SJSA1 (cell line): ENCODE results near the gene FSTL1. TPM values are rescaled to one million over a fixed set of nuclear protein-coding genes. Genes with fewer than 3 reads are reported as not detected.

ENCODE experiments used
- DNase-seq, 2 experiments: peaks; one replicate each; pipeline ENCODE4 v3.0.0-alpha.2; 2015 to 2020; ENCODE audit warnings: low spot score in 2 of 2, low read depth in 1 of 2
- H3K27ac ChIP-seq: fragments of 250-450 bp; sonication (Bioruptor Pico); 2 replicates; pipeline ENCODE4 v1.5.1; 2020; ENCODE audit warnings: mild to moderate bottlenecking, moderate library complexity
- H3K27me3 ChIP-seq: fragments of 250-450 bp; sonication (Bioruptor Pico); replicated peaks from 2 replicates; pipeline ENCODE4 v1.5.1; 2020; ENCODE audit warnings: mild to moderate bottlenecking, moderate library complexity
- H3K36me3 ChIP-seq: fragments of 250-450 bp; sonication (Bioruptor Pico); 2 replicates; pipeline ENCODE4 v1.5.1; 2020; ENCODE audit warnings: mild to moderate bottlenecking
- H3K4me1 ChIP-seq: fragments of 250-450 bp; sonication (Bioruptor Pico); replicated peaks from 2 replicates; pipeline ENCODE4 v1.6.1; 2021; ENCODE audit warnings: mild to moderate bottlenecking
- H3K4me3 ChIP-seq: fragments of 250-450 bp; sonication (Bioruptor Pico); 2 replicates; pipeline ENCODE4 v1.5.1; 2020; ENCODE audit warnings: mild to moderate bottlenecking
- H3K9me3 ChIP-seq: fragments of 250-450 bp; sonication (Bioruptor Pico); replicated peaks from 2 replicates; pipeline ENCODE4 v1.5.1; 2020; ENCODE audit warnings: mild to moderate bottlenecking
- total RNA-seq: library from RNA; depleted of rRNA; stranded (reverse); fragments of >200 nt; shearing (Covaris generic); gene quantifications from 2 replicates; pipeline ENCODE4 v1.2.3, GENCODE V29; 2014

FSTL1 gene
- total RNA-seq, 1 experiment from 2014 or later = 1,532 TPM

DNA sequence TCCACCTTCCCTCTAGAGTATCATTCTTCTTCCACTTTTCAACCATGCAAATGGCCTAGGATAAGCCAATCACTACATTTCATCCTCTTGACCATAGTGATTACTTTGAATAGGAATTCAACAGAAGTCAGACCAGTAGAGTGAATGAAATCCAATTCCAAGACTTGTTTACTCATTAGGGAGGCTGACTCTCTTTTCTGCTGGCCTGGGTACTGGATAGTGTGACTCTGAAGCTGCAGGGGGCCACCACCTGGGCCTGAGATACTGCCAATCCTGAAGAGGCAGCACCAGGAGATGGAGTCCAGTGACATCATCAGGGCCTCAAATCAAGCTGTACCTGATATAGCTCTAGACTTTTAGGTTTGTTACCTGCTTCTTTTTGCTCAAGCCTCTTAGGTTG lies 7.0 kb upstream of the FSTL1 start:
- no peak overlapping the region for H3K4me3 ChIP-seq
- H3K4me1 ChIP-seq = peaks cover 27% of the 10 kb centered on the region
- no peaks in the 10 kb centered on the region for H3K27me3 ChIP-seq
- H3K27ac ChIP-seq = no peak overlapping the region
- no peak for DNase-seq
- no peaks in the 10 kb centered on the region for H3K9me3 ChIP-seq
- peaks cover 42% of the 10 kb centered on the region for H3K36me3 ChIP-seq

DNA sequence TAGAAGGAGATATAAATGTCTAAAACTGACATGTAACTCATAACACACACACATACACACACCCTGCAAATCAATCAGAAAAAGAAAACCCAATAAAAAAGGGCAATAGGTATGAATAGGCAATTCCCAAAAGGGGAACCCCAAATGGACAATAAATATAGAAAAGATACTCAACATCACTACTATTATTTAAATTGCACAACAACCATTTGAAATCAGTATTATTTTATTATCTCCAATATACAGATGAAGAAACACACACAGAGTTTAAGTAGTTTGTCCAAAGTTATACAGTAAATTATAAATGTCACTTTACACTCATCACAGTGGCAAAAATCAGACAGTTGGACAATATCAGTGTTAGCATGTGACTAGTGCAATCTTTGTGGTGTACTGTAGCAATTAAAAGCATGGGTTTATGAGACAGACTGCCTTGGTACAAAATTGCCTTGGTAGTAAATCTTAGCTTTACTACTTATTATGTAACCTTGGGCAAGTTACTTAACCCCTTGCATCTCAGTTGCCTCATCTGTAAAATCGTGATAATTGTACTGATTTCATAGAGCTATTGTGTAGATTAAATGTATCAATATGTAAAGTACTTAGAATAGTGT lies 3.4 kb upstream of the FSTL1 start:
- Histone ChIP-seq H3K4me1 (peaks cover 18% of the 10 kb centered on the region), H3K27ac (no peak overlapping the region), H3K9me3 (no peaks in the 10 kb centered on the region), H3K36me3 (peaks cover 73% of the 10 kb centered on the region), H3K4me3 (no peak overlapping the region), H3K27me3 (no peaks in the 10 kb centered on the region)
- no peak for DNase-seq

DNA sequence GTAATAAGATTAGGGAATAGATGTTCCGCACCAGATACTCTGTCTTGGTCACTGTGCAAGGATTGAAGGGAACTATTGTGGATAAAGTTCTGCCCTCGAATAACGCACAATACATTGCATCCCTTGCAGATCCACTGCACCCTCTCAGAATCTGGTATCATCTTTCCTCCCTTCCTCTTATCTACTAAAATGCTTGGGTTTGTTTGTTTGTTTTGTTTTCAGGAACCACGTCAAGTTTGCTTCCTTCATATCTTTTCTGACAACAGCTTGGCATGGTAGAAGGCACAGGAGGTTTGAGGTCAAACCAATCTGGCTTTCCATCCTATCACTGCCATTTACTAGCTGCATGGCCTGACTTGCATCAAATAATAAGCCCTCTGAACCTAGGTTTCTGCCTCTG lies 2.0 kb upstream of the FSTL1 start:
- H3K27me3 ChIP-seq = no peaks in the 10 kb centered on the region
- H3K36me3 ChIP-seq = peaks cover 85% of the 10 kb centered on the region
- H3K9me3 ChIP-seq = no peaks in the 10 kb centered on the region
- H3K4me1 ChIP-seq = peaks cover 21% of the 10 kb centered on the region
- DNase-seq = no peak
- no peak overlapping the region for H3K4me3 ChIP-seq
- no peak overlapping the region for H3K27ac ChIP-seq

DNA sequence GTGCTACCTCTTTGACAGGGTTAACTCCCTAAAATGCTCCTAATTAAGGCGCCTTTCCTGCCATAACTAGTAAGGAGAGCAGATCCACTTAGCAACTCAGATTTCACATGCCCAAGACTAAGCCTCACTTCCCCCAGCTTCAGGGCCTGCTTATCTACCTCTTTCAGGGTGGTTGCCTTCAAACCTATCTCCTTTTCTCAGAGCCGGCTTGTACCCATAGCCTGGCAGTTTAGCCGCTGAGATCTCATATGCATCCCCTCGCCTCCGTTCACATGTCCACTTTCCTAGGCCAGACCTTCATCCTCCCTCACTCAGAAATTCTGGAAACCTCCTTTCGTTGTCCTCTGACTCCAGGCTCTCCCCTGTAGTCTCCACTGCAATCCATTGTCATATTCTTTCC lies 1.0 kb upstream of the FSTL1 start:
- Histone ChIP-seq H3K27me3 (no peaks in the 10 kb centered on the region), H3K4me3 (peak overlapping the region; percentile 93), H3K4me1 (peaks cover 31% of the 10 kb centered on the region), H3K36me3 (peaks cover 85% of the 10 kb centered on the region), H3K9me3 (no peaks in the 10 kb centered on the region), H3K27ac (peak overlapping the region; percentile 98; the same call in 1 of the 2 replicates)
- DNase-seq = no peak

DNA sequence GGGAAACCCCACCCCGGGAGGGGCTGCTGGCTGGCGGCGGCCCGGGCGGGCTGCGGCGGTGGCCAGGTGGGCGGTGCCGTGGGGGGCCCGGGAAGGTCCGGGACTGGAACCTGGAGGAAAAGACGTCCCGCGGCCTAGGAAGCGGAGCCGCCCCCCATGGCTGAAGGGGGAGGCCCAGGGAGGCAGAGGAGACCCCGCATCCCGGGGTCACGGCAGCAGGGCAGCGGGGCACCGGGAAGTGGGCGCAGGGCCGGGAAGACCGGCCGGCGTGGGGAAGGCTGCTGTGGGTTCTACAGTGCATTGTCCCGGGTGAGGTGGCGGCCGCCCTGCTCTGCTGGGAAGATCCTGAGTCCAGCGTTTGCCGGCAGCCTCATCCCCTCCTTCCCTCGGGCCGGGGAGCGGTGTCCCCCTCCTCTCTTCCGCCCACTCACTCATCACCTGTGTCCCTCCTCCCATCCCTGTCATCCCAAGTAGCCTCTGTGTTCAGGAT lies 525 bp upstream of the FSTL1 start:
- Histone ChIP-seq H3K4me1 (peaks cover 36% of the 10 kb centered on the region), H3K27ac (peak overlapping the region; percentile 98), H3K4me3 (peak overlapping the region; percentile 93), H3K36me3 (peaks cover 87% of the 10 kb centered on the region), H3K9me3 (no peaks in the 10 kb centered on the region), H3K27me3 (no peaks in the 10 kb centered on the region)
- peak; percentile 60 to 74 for DNase-seq

DNA sequence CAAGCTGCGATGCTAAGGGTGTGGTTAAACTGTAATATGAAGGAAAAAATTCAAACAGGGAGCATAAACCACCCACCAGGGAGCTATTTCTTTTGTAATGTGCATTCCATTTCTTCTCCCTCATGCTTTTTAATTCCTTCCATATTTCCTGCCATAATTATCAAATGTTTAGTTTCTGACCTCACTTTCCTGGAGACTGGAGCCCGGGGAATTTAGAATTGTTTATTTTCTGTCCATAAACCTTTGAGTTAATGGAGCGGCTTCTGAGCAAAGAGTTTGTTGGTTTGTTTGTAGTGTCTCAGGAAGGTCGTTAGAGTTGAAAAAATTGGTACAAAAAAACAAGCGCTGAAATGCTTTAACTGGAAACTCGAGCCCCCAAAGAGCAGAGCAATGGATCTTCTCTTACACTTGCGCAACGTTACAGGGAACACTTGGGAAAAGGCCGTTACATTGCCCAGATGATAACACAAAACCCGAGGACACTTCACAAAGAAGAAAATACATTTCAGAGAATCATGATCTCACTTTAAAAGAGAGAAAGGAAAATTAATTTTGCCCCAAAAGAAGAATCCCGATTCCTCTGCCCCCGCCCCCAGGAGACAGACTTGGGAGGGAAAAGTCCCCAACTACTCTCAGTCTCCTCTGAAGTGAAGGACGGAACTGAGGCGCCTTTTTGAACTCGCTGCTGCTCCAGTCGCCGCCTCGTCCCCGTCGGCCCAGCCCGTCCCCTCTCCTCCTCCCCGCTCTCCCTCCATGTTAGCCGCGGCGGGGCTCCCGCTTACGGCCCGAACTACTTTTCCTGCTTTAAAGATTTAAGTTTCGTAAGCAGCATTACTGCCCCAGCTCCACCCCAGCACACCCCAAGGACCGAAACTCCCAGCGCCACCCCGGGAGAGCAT lies 842 bp downstream of the FSTL1 start:
- peak overlapping the region; percentile 98 for H3K27ac ChIP-seq
- DNase-seq = peak; percentile 46 to 90
- peak overlapping the region; percentile 93 for H3K4me3 ChIP-seq
- peaks cover 38% of the 10 kb centered on the region for H3K4me1 ChIP-seq
- H3K9me3 ChIP-seq = no peaks in the 10 kb centered on the region
- no peaks in the 10 kb centered on the region for H3K27me3 ChIP-seq
- H3K36me3 ChIP-seq = peaks cover 77% of the 10 kb centered on the region

DNA sequence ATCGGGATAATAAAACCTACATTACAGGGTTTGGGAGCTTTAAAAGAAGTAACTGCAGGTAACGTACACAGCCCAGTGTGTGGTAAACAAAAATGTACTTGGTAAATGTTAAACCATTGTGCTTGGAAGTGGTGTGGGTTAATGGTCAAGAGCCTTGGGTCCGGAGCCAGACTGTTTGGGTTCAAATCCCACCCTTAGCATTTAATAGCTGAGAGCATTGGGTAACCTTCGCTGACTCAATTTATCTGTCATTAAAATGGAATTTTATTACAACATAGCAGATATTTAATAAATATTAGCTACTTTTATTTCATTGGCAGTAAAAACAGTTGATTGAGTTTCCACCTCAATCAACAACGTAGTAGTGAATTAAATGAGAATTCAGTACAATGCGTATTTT lies 1.5 kb downstream of the FSTL1 start:
- H3K36me3 ChIP-seq = peaks cover 71% of the 10 kb centered on the region
- peak overlapping the region; percentile 98 for H3K27ac ChIP-seq
- no peaks in the 10 kb centered on the region for H3K9me3 ChIP-seq
- DNase-seq = peak in 1 of 2 experiments; percentile 61
- no peaks in the 10 kb centered on the region for H3K27me3 ChIP-seq
- H3K4me1 ChIP-seq = peaks cover 38% of the 10 kb centered on the region
- peak overlapping the region; percentile 93 for H3K4me3 ChIP-seq

- Histone ChIP-seq H3K9me3 (no peaks in the 10 kb centered on the region), H3K27ac (peak overlapping the region; percentile 98), H3K4me1 (peaks cover 38% of the 10 kb centered on the region), H3K36me3 (peaks cover 66% of the 10 kb centered on the region), H3K4me3 (peak overlapping the region; percentile 93), H3K27me3 (no peaks in the 10 kb centered on the region)
- DNase-seq = peak; percentile 85 to 92
Observed at GRCh38 chr3:120448756-120449155, 2.0 kb downstream of the FSTL1 start.

- no peak overlapping the region for H3K4me3 ChIP-seq
- peaks cover 70% of the 10 kb centered on the region for H3K36me3 ChIP-seq
- H3K27ac ChIP-seq = peak overlapping the region; percentile 98
- H3K4me1 ChIP-seq = peaks cover 39% of the 10 kb centered on the region
- H3K27me3 ChIP-seq = no peaks in the 10 kb centered on the region
- no peak for DNase-seq
- no peaks in the 10 kb centered on the region for H3K9me3 ChIP-seq
Observed at GRCh38 chr3:120446891-120447668, 3.7 kb downstream of the FSTL1 start.

DNA sequence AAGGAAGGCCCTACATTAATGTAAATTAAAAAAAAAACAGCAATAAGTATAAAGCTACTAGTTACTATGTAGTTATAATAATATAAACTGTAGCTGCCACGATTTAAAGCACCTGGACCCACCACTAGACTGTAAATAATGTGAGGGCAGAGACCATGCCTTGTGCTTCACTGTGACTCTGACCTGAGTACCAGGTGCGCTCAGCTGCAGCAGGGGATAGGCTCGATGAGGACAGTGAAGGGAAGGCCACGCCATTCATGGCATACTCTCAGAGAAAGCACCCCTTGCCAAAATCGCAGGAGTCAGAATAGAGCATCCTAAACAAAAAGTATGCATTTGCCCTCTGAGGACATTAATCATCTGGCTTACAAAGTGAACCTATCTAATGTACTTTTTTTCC lies 5.1 kb downstream of the FSTL1 start:
- H3K27me3 ChIP-seq = no peaks in the 10 kb centered on the region
- H3K4me3 ChIP-seq = no peak overlapping the region
- no peaks in the 10 kb centered on the region for H3K9me3 ChIP-seq
- H3K36me3 ChIP-seq = peaks cover 70% of the 10 kb centered on the region
- no peak overlapping the region for H3K27ac ChIP-seq
- no peak for DNase-seq
- peaks cover 43% of the 10 kb centered on the region for H3K4me1 ChIP-seq

GRCh38 chr3:120443626-120444123 lies 7.1 kb downstream of the FSTL1 start:
- Histone ChIP-seq H3K36me3 (peaks cover 72% of the 10 kb centered on the region), H3K27me3 (no peaks in the 10 kb centered on the region), H3K9me3 (no peaks in the 10 kb centered on the region), H3K4me1 (peaks cover 62% of the 10 kb centered on the region), H3K4me3 (no peak overlapping the region), H3K27ac (no peak overlapping the region)
- no peak for DNase-seq

- Histone ChIP-seq H3K36me3 (peaks cover 73% of the 10 kb centered on the region), H3K9me3 (no peaks in the 10 kb centered on the region), H3K27ac (no peak overlapping the region), H3K27me3 (no peaks in the 10 kb centered on the region), H3K4me3 (no peak overlapping the region), H3K4me1 (peaks cover 64% of the 10 kb centered on the region)
- DNase-seq = no peak
Observed at GRCh38 chr3:120442975-120443517, 7.7 kb downstream of the FSTL1 start.

DNA sequence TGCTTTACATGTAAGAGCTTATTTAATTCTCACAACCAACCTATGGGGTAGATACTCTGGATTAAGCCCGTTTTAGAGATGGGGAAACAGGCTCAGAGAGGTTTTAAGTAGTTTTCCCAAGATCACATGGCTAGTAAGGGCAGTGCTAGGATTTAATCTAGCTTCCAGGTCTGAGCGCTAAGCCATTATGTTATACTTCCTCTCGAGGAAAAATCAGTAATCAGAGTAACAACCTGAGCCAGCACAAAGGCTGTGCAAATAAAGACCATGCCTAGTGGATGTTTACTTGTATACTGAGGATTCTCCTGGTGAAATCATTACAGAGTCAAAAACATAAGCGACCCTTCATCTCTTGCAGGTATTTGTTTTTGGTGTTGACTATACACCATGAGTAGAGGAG lies 9.0 kb downstream of the FSTL1 start:
- H3K4me3 ChIP-seq = no peak overlapping the region
- H3K27ac ChIP-seq = 0 out of 2 replicates have a peak overlapping the region, but pooled peaks have one; percentile 12
- DNase-seq = no peak
- H3K36me3 ChIP-seq = peaks cover 73% of the 10 kb centered on the region
- no peaks in the 10 kb centered on the region for H3K27me3 ChIP-seq
- peaks cover 64% of the 10 kb centered on the region for H3K4me1 ChIP-seq
- no peaks in the 10 kb centered on the region for H3K9me3 ChIP-seq
